ENCODE data around the gene TSHZ1.

Gene TSHZ1

GRCh38 chr18:75201282-75202270 is 9.0 kb upstream of the TSHZ1 start:
- no peak for DNase-seq
- peaks cover 5% of the 10 kb centered on the region for H3K27me3 Mint-ChIP-seq (ENCODE audit: low read depth, poor library complexity)
- peaks cover 38% of the 10 kb centered on the region for H3K36me3 Mint-ChIP-seq (ENCODE audit: low read depth)
- TF ChIP-seq CTCF (IDR thresholded peaks at IDR 0.05), result no peak
- H3K4me3 Mint-ChIP-seq, result peak overlapping the region; percentile 32
- H3K27ac Mint-ChIP-seq, result no peak overlapping the region
- H3K4me1 Mint-ChIP-seq, result peaks cover 78% of the 10 kb centered on the region
- H3K9me3 Mint-ChIP-seq, result no peaks in the 10 kb centered on the region

GRCh38 chr18:75202696-75203365 is 7.8 kb upstream of the TSHZ1 start:
- Mint-ChIP-seq H3K4me3 (peak overlapping the region; percentile 76), H3K9me3 (no peaks in the 10 kb centered on the region), H3K36me3 (ENCODE audit: low read depth) (peaks cover 30% of the 10 kb centered on the region), H3K4me1 (peaks cover 87% of the 10 kb centered on the region), H3K27me3 (ENCODE audit: low read depth, poor library complexity) (peaks cover 6% of the 10 kb centered on the region), H3K27ac (no peak overlapping the region)
- no peak for TF ChIP-seq CTCF (IDR thresholded peaks at IDR 0.05)
- DNase-seq, result no peak

- Mint-ChIP-seq H3K4me1 (peaks cover 79% of the 10 kb centered on the region), H3K36me3 (ENCODE audit: low read depth) (peaks cover 23% of the 10 kb centered on the region), H3K4me3 (peak overlapping the region; percentile 76), H3K27me3 (ENCODE audit: low read depth, poor library complexity) (peaks cover 6% of the 10 kb centered on the region), H3K27ac (no peak overlapping the region), H3K9me3 (no peaks in the 10 kb centered on the region)
- peak; percentile 32 for DNase-seq
- TF ChIP-seq CTCF (IDR thresholded peaks at IDR 0.05), result no peak
These were observed 7.0 kb upstream of the TSHZ1 start for GRCh38 chr18:75203416-75204268.

GRCh38 chr18:75204269-75204731 is 6.3 kb upstream of the TSHZ1 start:
- Mint-ChIP-seq H3K27ac (no peak overlapping the region), H3K27me3 (ENCODE audit: low read depth, poor library complexity) (peaks cover 6% of the 10 kb centered on the region), H3K4me1 (peaks cover 73% of the 10 kb centered on the region), H3K4me3 (peak overlapping the region; percentile 76), H3K9me3 (no peaks in the 10 kb centered on the region), H3K36me3 (ENCODE audit: low read depth) (peaks cover 23% of the 10 kb centered on the region)
- TF ChIP-seq CTCF (IDR thresholded peaks at IDR 0.05), result no peak
- DNase-seq, result no peak

- peak; percentile 73 for DNase-seq
- Mint-ChIP-seq H3K27me3 (ENCODE audit: low read depth, poor library complexity) (peaks cover 6% of the 10 kb centered on the region), H3K9me3 (no peaks in the 10 kb centered on the region), H3K4me3 (peak overlapping the region; percentile 93), H3K27ac (peak overlapping the region; percentile 39), H3K36me3 (ENCODE audit: low read depth) (peaks cover 22% of the 10 kb centered on the region), H3K4me1 (peaks cover 69% of the 10 kb centered on the region)
- TF ChIP-seq CTCF (IDR thresholded peaks at IDR 0.05), result no peak
These were observed 5.7 kb upstream of the TSHZ1 start for GRCh38 chr18:75204732-75205513.
